KBM-7 (cell line): ENCODE measurements around the gene LAIR2.
A peak's percentile ranks its signal among the peaks of the same experiment; 100 is the strongest.
"Not testable (repeated sequence)": the region's sequence is repeated elsewhere in the genome, so short reads cannot be mapped to it uniquely, and the experiment has no call there.

Source experiments
- DNase-seq: peaks from one replicate; pipeline ENCODE4 v3.0.0-alpha.2; 2015
- in situ Hi-C: fragments of 300-500 bp; cut with MboI; formaldehyde crosslinking; loops from 2 replicates; pipeline ENCODE4 v1.14.3; 2020; ENCODE audit warnings: low sequenced_read_pairs, low pct_unique_long_range_greater_than_20kb, mixed read lengths

The LAIR2 gene

GRCh38 chr19:54489341-54489740 is 13.3 kb upstream of the LAIR2 start:
- in situ Hi-C loops: loop anchor here (25.0 kb wide), 1 partner anchor 373 kb away; the partner anchor contains the start of genes FCAR and KIR3DL2
- DNase-seq: no peak

- in situ Hi-C loops: loop anchor here (25.0 kb wide), 1 partner anchor 373 kb away; the partner anchor contains the start of genes FCAR and KIR3DL2
- DNase-seq: no peak
Observed at GRCh38 chr19:54489766-54490165, 12.9 kb upstream of the LAIR2 start.

- DNase-seq: no peak
- in situ Hi-C loops: loop anchor here (25.0 kb wide), 1 partner anchor 370 kb away; the partner anchor contains the start of genes FCAR and KIR3DL2
Observed at GRCh38 chr19:54492568-54492967, 10.1 kb upstream of the LAIR2 start.

- in situ Hi-C loops: loop anchor here (25.0 kb wide), 1 partner anchor 369 kb away; the partner anchor contains the start of genes FCAR and KIR3DL2
Observed at GRCh38 chr19:54493056-54493455, 9.6 kb upstream of the LAIR2 start.

GRCh38 chr19:54493967-54494585 is 8.6 kb upstream of the LAIR2 start:
- in situ Hi-C loops: loop anchor here (25.0 kb wide), 1 partner anchor 368 kb away; the partner anchor contains the start of genes FCAR and KIR3DL2
- DNase-seq: no peak

More at GRCh38 chr19:54493056-54493455, 9.6 kb upstream of the LAIR2 start:
- not testable (repeated sequence) for DNase-seq

- not testable (repeated sequence) for DNase-seq
- in situ Hi-C loops: loop anchor here (25.0 kb wide), 1 partner anchor 367 kb away; the partner anchor contains the start of genes FCAR and KIR3DL2
Observed at GRCh38 chr19:54495284-54495683, 7.3 kb upstream of the LAIR2 start.

GRCh38 chr19:54497747-54498450 is 4.7 kb upstream of the LAIR2 start:
- DNase-seq: peak; percentile 51
- in situ Hi-C loops: loop anchor here (25.0 kb wide), 1 partner anchor 364 kb away; the partner anchor contains the start of genes FCAR and KIR3DL2

- in situ Hi-C loops: loop anchor here (25.0 kb wide), 1 partner anchor 364 kb away; the partner anchor contains the start of genes FCAR and KIR3DL2
- not testable (repeated sequence) for DNase-seq
Observed at GRCh38 chr19:54498451-54498772, 4.2 kb upstream of the LAIR2 start.

GRCh38 chr19:54505542-54505941 is 2.9 kb downstream of the LAIR2 start:
- in situ Hi-C loops, DNase-seq: not testable (repeated sequence)

GRCh38 chr19:54506079-54506478 is 3.4 kb downstream of the LAIR2 start:
- DNase-seq: no peak
- in situ Hi-C loops: no loop called here

GRCh38 chr19:54507038-54507717 is 4.5 kb downstream of the LAIR2 start:
- in situ Hi-C loops, DNase-seq: not testable (repeated sequence)

- in situ Hi-C loops: no loop called here
- DNase-seq: no peak
Observed at GRCh38 chr19:54507824-54508223, 5.2 kb downstream of the LAIR2 start.

GRCh38 chr19:54508487-54508886 is 5.9 kb downstream of the LAIR2 start:
- in situ Hi-C loops: not testable (repeated sequence)

GRCh38 chr19:54509200-54509940 is 6.7 kb downstream of the LAIR2 start:
- DNase-seq, in situ Hi-C loops: not testable (repeated sequence)

More at GRCh38 chr19:54508487-54508886, 5.9 kb downstream of the LAIR2 start:
- DNase-seq: not testable (repeated sequence)

- in situ Hi-C loops: no loop called here
- no peak for DNase-seq
Observed at GRCh38 chr19:54515156-54515555, 12.5 kb downstream of the LAIR2 start.

- DNase-seq: peak; percentile 76
- in situ Hi-C loops: no loop called here
Observed at GRCh38 chr19:54517483-54517882, 14.9 kb downstream of the LAIR2 start.

- in situ Hi-C loops: no loop called here
- DNase-seq: no peak
Observed at GRCh38 chr19:54518844-54519243, 16.2 kb downstream of the LAIR2 start.

- peak; percentile 53 for DNase-seq
- in situ Hi-C loops: no loop called here
Observed at GRCh38 chr19:54521022-54521859, 18.6 kb downstream of the LAIR2 start.
